EH (cell line): ENCODE measurements around the gene SERTAD2.

Experiments
- DNase-seq: peaks from one replicate; pipeline ENCODE4 v3.0.0-alpha.2; 2015; ENCODE audit warnings: low read depth

Gene SERTAD2

DNA sequence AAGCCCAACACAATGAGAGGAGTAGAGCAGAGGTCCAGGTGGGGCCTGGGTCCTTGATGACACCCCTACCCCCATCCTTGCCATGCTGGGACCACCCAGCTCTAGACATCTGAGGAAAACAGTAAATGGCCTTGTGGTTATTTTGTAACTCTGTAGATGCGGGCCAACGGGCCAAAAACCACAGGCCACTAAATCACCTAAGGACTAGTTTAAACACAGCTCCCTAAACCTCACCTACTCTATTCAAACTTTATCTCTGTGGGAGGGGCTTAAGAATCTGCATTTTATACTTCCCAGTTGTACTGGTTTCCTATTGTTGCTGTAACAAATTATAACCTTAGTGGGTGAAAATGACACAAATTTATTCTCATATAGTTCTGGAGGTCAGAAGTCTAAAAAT is 19.0 kb upstream of the SERTAD2 start:
- no peak for DNase-seq

DNA sequence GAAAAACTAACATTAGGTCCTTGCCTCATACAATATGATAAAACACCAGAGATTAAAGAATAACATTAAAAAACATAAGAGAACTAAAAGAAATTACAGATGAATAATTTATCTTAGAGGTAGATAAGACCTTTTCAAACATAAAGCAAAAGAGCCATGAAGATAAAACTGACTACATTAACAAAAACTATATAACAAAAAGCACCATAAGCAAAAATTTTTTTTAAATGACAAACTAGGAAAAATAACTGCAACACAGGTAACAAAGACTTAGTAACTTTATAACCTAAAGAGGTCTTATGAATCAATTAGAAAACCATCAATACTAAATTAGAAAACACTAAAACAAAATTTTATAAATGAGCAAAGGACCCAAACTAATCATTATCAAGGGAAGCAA is 16.3 kb upstream of the SERTAD2 start:
- no peak for DNase-seq

DNA sequence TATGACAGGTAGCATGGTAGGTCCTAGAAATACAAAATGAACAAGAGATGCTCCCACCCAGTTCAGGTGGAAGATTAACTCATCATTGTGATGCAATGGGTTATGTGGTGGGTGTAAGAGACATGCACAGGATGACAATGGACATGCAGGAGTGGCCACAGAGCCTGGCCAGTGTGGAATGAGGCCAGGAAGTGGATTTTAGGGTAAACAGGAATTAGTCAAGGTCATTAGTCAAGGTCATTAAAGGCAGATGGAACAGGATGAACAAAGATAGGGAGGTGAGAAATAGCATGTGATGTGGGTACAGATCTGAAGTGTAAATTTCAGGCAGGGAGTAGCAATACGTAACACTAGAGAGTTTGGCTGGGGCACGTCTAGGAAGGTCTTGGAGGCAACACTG is 15.6 kb upstream of the SERTAD2 start:
- no peak for DNase-seq

DNA sequence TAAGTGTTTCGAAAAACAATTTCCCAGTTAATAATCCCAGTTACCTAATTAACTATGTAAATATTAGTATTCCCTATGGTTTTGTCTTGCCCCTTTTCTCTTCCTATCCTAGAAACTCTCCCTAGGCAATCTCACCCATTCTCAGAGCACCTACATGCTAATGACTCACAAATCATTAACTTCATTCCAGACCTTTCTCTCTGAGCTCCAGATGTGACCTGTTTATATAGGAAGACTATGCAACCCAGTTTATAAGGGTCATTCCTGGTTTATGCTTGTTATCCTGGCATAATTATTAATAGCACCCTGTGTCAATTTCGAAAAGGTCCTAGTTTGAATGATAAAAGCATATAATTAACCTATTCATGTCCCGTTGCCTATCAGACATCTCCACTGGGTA is 14.8 kb upstream of the SERTAD2 start:
- DNase-seq, result no peak

GRCh38 chr2:64667535-64667934 is 13.8 kb upstream of the SERTAD2 start:
- DNase-seq, result no peak

DNA sequence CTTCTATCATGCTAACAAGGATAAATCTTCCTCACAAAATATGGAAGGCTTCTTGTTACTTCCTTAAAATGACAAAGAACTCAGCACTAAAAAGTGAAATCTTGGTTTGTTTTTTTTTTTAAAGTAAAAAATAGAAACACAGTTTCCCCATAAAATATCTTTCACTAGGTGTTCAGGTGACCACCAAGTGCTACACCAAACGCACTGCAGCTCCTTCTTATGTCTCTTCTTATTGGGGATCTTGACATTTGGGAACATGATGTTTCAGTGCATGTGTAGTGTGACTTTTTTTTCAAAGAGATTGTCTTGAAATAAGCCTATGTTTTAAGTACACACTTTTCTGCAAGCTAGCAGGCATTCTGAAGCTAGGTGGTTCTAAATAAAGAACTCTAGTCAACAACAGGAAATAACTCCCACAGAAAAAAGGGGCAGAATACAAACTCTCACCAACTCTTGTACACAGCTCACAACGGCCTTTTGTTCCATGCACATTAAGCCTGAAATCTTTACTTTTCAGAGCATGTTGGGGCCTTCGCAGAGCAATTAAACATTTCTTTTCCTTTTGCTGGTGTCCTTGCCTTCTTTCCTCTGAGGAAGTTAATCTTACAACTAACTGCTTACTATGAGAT is 13.2 kb upstream of the SERTAD2 start:
- no peak for DNase-seq

DNA sequence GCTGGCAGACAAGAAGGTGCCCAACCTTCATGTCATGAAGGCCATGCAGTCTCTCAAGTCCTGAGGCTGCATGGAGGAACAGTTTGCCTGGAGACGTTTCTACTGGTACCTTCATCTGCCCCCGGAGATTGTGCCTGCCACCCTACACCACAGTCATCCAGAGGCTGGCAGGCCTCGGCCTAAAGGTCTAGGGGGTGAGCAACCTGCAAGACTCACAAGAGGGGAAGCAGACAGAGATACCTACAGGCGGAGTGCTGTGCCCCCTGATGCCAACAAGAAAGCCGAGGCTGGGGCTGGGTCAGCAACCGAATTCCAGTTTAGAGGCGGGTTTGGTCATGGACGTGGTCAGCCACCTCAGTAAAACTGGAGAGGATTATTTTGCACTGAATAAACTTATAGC is 12.0 kb upstream of the SERTAD2 start:
- DNase-seq, result no peak

DNA sequence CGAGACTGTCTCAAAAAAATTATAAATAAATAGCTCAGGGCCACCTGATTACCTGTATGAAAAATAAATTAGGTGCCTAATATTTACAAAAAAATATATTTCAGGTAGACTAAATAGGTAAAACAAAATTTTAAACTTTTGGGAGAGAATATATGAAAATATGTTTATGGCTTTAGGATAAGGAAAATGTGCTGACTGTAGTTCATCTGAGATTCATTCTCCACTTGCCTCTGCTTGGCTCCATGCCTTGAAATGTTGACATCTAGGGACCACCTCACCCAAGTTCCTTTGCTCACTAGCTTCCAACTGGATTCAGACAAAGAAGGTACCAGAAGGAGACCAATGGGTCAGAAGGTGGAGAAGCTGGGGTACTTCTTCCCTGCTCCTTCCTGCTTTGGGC is 9.7 kb upstream of the SERTAD2 start:
- DNase-seq, result no peak

- DNase-seq, result peak; percentile 13
These were observed 8.0 kb upstream of the SERTAD2 start for GRCh38 chr2:64661741-64662169.

DNA sequence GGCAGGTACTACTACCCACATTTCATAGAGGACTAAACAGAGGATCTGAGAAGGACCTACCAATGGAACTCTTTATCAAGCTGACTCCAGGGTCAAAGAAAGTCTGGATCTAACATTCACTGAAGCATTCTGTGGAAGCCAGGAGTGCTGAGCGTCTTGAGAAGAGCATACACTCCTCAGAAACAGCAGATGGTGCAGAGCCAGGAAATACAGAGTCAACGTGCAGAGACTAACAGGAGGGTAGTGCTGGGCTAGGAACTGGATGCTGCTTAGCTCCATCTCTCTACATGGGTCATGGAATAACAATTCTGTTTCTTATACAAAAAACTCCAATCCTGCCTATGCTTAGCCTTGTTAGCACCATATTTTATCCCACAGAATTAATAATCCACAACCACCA is 5.5 kb upstream of the SERTAD2 start:
- DNase-seq, result no peak

DNA sequence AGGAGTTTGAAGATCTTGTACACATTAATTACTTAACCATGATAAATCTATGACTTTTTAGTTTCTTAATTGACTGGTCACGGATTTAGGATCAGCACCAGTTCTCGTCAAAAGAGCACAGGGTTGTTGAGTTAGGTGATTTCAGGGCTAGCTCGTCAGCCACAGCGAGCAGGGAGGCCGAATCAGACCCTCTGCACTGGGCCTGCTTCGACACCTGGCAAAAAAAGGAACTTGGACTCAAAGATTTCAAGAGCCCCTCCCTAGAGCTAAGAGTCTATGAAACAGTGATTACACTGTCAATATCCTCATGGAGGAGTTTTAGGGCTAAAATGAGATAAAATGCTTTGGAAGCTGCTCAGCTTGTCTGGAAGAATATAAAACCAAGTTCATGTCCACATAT is 4.6 kb upstream of the SERTAD2 start:
- no peak for DNase-seq

DNA sequence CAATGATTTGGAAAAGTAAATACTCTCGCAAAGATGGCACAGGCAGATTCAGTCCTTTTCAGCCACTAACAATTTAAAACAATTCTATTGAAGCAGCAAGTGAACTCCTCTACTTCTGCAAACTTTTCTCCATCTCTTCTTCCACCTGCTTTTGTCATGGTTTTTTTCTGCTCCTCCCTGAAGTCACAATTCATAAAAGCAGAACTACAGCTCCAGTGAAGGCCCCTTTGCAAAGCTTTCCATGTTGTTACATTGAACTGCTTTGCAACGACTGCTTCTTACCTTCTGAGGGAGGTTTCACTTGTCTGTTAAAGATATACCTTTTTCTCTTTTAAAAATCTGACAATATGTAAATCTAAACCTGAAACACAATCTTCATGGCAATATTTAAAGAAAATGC is 3.7 kb upstream of the SERTAD2 start:
- DNase-seq, result no peak

DNA sequence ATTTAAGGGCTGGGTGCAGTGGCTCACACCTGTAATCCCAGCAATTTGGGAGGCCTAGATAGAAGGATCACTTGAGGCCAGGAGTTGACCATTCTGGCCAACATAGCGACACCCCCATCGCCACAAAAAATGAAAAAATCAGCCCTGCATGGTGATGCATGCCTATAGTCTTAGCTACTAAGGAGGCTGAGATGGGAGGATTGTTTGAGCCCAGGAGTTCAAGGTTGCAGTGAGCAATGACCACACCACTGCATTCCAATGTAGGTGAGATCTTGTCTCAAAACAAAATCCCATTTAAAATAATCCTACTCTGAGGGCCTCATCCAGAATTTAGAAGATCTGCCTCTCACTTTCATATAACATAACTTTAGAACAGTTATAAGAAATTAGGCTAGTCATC is 2.7 kb upstream of the SERTAD2 start:
- no peak for DNase-seq

DNA sequence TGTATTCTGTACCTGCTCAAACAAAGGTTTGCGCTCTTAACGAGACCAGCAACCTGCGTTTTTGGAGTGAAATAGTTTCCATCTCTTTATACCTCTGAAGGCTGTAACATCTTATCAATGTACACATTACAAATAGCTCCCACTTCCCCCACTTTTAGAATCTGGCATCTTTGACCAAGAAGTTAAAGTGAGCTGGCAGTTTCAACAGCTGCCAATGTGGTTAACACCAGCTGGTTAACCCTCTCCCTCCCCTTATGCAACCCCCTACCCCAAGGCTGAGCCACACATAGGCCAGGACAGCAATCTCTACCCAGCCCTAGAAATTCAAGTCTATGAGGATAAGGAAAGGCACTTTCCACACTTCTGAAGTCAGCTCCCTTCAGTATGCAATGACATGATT is 2.2 kb upstream of the SERTAD2 start:
- DNase-seq, result no peak

DNA sequence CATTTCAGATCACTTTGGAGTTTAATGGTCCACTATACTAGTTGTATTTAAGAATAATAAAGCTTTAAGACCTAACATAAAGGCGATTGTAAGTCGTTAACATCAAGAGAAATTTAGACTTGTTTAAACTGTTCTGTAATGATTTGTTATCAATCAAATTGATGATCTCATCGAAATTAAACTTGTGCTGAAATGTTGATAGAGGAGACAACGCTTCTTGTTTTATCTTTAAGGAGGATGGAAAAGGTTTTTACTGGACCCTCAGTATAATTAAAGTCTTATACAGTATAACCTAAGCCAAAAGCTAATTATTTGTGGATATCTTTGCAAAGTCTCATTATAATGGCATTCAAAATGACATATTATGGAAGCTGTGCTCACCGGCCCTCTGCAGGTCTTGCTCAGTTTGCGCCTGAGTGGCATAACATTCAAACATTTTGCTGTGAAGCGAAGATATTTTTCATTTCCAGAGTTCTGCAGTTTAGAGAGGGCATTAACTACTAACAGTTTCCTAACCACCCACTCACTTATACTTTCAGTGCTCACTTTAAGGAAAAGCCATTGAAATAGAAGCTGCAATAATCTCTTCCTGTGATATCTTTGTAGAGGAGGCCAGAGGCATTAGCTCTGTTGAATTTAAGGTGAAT is 1.4 kb upstream of the SERTAD2 start:
- peak; percentile 52 for DNase-seq

DNA sequence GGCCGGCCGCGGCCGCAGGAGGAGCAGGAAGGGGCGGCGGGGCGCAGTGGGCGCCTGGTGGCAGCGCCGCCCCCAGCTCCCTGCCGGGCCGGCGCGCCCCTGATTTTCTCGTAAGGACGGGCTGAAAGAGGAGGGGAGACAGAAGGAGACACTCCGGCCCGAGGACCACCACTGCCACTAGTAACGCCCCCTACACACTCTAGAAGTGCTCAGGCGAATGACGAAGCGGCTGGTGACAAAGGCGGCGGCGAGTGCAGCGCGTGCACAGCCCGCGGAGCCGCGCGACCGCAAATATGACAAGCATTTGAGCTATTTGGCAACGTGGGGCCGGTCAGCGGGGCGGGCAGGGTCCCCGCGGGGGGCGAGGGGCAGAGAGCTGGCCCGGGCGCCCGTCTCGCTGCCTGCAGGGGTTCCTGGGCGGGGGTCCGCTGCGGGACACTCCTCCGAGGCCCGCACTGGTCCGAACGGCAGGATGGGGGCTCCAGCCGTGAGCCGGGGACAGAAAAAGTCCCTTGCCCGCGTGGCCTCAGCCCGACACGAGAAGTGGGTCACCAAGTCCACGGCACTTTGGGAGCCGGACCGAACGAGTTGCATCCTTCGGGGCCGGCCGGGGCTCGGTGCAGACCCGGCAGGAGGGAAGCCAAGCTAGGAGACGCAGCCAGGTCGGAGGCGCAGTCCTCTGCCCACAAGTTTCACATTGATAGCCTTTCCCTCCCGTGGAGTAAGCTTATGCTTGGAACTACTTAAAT is 524 bp upstream of the SERTAD2 start:
- peak; percentile 93 for DNase-seq

DNA sequence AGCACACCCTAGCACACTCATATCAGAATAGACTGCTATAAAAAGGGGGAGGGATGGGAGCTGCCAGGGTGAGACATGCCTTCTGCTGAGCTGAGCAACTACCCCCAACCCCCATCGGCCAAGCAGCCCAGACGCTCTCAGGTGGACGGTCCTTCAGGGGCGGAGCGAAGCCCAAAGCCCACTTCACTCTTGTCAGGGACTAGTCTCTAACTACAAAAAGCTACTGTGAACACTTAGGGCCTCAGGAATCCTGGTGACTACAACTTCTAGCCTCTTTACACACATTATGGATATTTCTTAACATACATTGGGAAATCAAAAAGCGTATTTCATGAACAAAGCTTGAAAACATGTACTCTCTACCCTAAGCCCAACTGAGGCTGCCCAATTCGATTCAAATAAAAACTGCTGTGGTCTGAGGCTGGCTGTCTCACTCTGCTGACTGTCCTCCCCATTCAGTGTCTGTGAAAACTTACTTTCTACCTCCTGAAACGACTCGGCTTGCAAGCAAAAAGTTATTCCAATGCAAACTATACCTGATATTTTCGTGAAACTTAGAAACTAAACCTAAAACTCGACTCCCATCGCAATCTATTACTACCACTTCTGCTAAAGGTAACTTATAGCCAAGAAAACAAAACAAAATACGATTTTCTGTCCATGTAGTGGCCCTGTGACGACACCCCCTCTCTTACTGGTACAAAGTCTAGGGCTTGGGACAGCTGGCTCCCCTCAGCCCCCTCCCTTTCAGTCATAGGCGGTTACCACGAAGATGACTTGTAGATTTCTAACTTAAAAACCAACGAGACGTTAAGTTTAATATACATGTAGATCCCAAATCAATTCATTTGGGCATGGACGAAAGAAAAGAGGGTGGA is 1.2 kb downstream of the SERTAD2 start:
- peak; percentile 69 for DNase-seq

GRCh38 chr2:64651590-64651989 is 2.1 kb downstream of the SERTAD2 start:
- DNase-seq, result no peak

DNA sequence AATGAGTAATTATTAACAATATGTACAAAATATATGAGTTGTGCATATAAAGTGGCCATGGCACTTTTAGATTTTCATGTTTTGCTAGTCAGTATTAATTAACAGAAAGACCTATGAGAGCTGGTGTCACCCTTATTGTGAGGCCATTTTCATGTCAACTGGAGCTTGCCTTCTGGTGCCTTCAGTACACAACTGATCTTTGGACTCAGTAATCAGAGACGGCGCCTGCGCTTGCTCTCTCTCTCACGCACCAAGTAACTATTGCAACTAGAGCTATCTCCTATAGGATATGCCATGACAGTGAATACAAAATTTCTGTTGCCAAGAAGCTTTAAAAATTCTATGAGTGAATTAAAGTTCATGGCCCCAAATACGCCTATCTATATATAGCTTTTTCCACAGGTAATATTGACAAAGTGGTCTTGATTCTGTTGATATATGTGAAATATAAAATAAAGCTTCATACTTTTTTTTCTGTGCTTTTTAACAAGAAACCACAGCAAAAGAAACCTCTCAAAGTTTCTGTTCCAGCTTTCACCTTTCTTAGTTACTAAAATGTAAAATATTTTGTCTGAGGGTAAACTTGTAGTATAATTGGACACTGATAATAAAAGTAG is 2.9 kb downstream of the SERTAD2 start:
- no peak for DNase-seq

DNA sequence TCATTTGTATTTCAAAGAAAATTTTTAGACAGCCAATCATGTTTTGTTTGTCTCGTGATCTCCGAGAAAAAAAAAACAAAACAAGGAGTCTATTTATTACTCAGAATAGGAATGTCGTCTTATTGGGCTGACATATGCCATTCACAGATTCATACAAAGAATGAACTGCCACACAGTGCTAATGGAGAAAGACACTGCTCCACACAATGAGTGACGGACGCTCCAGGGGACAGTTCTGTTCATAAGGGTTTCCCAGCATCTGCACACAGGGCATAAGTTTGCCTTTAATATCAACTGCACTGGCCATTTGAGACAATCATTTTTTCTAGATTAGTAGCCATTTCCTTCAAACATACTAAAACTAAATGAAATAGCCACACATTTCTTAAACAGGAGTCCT is 3.4 kb downstream of the SERTAD2 start:
- no peak for DNase-seq

DNA sequence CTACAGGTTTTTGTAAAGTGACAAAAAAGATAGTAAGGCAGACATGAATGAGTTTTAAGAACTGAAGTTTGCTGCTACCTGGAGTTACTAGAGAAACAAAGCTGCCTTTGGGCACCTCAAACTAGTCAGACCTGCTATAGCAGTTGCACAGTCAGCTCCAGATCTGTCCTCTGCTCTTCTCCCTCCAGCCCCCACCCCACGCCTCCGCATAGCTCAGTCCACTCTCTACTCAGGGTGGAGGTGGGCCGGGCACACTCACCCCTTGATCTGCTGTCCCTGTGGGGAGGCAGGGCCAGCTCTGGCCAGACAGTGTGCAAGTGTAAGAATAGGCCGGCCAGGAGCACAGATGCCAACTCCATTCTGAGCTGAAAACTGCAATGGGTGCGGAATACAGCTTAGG is 4.1 kb downstream of the SERTAD2 start:
- DNase-seq, result no peak

DNA sequence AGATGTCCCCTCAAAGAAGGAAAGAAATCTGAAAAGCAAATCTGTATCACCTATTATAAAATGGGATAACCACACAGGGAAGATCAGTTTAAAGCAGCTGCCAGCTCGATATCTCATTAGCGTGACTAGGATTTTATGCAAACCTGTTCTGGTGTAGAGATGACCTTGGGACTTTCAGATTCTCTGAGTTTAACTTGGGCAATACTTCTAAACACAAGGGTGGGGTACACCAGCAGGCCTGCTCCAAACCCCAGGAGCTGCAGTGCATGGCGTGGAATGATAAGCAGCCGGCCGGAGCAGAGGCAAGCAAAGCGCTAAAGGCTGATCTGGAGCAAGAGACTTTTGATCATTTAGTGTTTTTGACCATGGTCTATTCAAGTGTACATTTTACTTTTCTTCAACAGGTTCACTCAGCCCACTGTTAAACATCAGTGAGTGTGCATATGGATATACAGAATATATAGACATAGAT is 4.7 kb downstream of the SERTAD2 start:
- no peak for DNase-seq
